Measurements from ENCODE around the gene SLC17A4. TPM values are rescaled to one million over a fixed set of nuclear protein-coding genes. Genes with fewer than 3 reads are reported as not detected.

SLC17A4 gene
- total and polyA plus RNA-seq, 2 donors (not counting 3 experiments of a cell fraction or from before 2014, with no cell fraction given), result not detected

GRCh38 chr6:25755483-25755882 is 941 bp downstream of the SLC17A4 start:
- no TSS peak for BruUV-seq (replicated peaks)
- intact Hi-C loops (cut with micrococcal nuclease) (no loop called here), dilution Hi-C loops (cut with MboI; ENCODE audit: extremely low pct_ligation_motif_present, low sequenced_read_pairs) (no loop called here)
- Histone ChIP-seq H3K9me3 (replicated peaks; ENCODE audit: control insufficient read depth, insufficient read depth, low read length) (no peaks in the 10 kb centered on the region), H3K79me2 (ENCODE audit: control insufficient read depth, insufficient read depth, low read length) (no peaks in the 10 kb centered on the region), H3K4me1 (ENCODE audit: control insufficient read depth, extremely low read depth, insufficient read depth, low read length) (no peaks in the 10 kb centered on the region), H3K27me3 (ENCODE audit: control insufficient read depth in 2 of 2, insufficient read depth in 2 of 2, low read length in 2 of 2) (peaks cover 0 to 4% of the 10 kb centered on the region in 2 experiments), H3K9ac (replicated peaks; ENCODE audit: extremely low read depth, insufficient read depth, low read length) (no peak overlapping the region), H4K20me1 (replicated peaks; ENCODE audit: control insufficient read depth, extremely low read depth, insufficient read depth, low read length) (no peaks in the 10 kb centered on the region), H2AFZ (ENCODE audit: low read depth, low read length) (no peak overlapping the region), H3K4me2 (ENCODE audit: insufficient read depth, low read length) (no peak overlapping the region), H3K9me1 (replicated peaks; ENCODE audit: control insufficient read depth, extremely low read depth, insufficient read depth, low read length) (no peaks in the 10 kb centered on the region), H3K27ac (ENCODE audit: insufficient read depth, low read depth, low read length) (no peak overlapping the region), H3K36me3 (ENCODE audit: control insufficient read depth in 2 of 2, extremely low read depth in 1 of 2, insufficient read depth in 2 of 2, low read length in 2 of 2) (no peaks in the 10 kb centered on the region), H3K4me3 (replicated peaks in 1 of 3; ENCODE audit: insufficient read depth in 1 of 3, low read depth in 1 of 3, low read length in 3 of 3) (no peak overlapping the region)
- no peak for DNase-seq (ENCODE audit: low read depth, low spot score)
- CTCF ChIA-PET, result interaction anchor here (1.0 kb wide), 1 partner anchor 9 kb away, joined by 3 read pairs; no protein-coding TSS in a partner anchor
- no peak for FAIRE-seq
- POLR2A ChIA-PET, result no interaction called here
- TF ChIP-seq POLR2AphosphoS5 (IDR thresholded peaks at IDR 0.05; ENCODE audit: insufficient read depth, low read depth, low read length) (no peak), JUN (IDR thresholded peaks at IDR 0.05; ENCODE audit: borderline replicate concordance, insufficient read depth, insufficient read length, low read depth) (no peak), GATA2 (IDR thresholded peaks at IDR 0.05; ENCODE audit: insufficient read depth, insufficient read length, low read depth, low read length) (no peak), MAX (IDR thresholded peaks at IDR 0.05; ENCODE audit: insufficient read depth, insufficient read length) (no peak)

- Histone ChIP-seq H3K4me1 (ENCODE audit: control insufficient read depth, extremely low read depth, insufficient read depth, low read length) (no peaks in the 10 kb centered on the region), H2AFZ (ENCODE audit: low read depth, low read length) (no peak overlapping the region), H3K4me2 (ENCODE audit: insufficient read depth, low read length) (no peak overlapping the region), H3K9me1 (replicated peaks; ENCODE audit: control insufficient read depth, extremely low read depth, insufficient read depth, low read length) (no peaks in the 10 kb centered on the region), H3K36me3 (ENCODE audit: control insufficient read depth in 2 of 2, extremely low read depth in 1 of 2, insufficient read depth in 2 of 2, low read length in 2 of 2) (no peaks in the 10 kb centered on the region), H3K9me3 (replicated peaks; ENCODE audit: control insufficient read depth, insufficient read depth, low read length) (no peaks in the 10 kb centered on the region), H4K20me1 (replicated peaks; ENCODE audit: control insufficient read depth, extremely low read depth, insufficient read depth, low read length) (no peaks in the 10 kb centered on the region), H3K79me2 (ENCODE audit: control insufficient read depth, insufficient read depth, low read length) (no peaks in the 10 kb centered on the region), H3K9ac (replicated peaks; ENCODE audit: extremely low read depth, insufficient read depth, low read length) (no peak overlapping the region), H3K4me3 (replicated peaks in 1 of 3; ENCODE audit: insufficient read depth in 1 of 3, low read depth in 1 of 3, low read length in 3 of 3) (no peak overlapping the region), H3K27ac (ENCODE audit: insufficient read depth, low read depth, low read length) (no peak overlapping the region), H3K27me3 (ENCODE audit: control insufficient read depth in 2 of 2, insufficient read depth in 2 of 2, low read length in 2 of 2) (peaks cover 0 to 4% of the 10 kb centered on the region in 2 experiments)
- FAIRE-seq (no peak), DNase-seq (ENCODE audit: low read depth, low spot score) (no peak)
- CTCF ChIA-PET, result no interaction called here
- TF ChIP-seq CTCF (IDR thresholded peaks at IDR 0.05; ENCODE audit: extremely low read depth in 1 of 2, insufficient read depth in 1 of 2, low read depth in 1 of 2, low read length in 2 of 2) (no peak), MYC (IDR thresholded peaks at IDR 0.05; ENCODE audit: low read depth, low read length) (no peak), POLR2A (IDR thresholded peaks at IDR 0.05; ENCODE audit: low read depth, low read length) (no peak), FOS (IDR thresholded peaks at IDR 0.05; ENCODE audit: borderline replicate concordance, insufficient read depth, low read length) (no peak), EZH2 (IDR thresholded peaks at IDR 0.05; ENCODE audit: borderline replicate concordance, low read depth, low read length, severe bottlenecking) (no peak), GATA2 (IDR thresholded peaks at IDR 0.05; ENCODE audit: insufficient read depth, insufficient read length, low read depth, low read length) (no peak), MAX (IDR thresholded peaks at IDR 0.05; ENCODE audit: insufficient read depth, insufficient read length) (no peak), POLR2AphosphoS5 (IDR thresholded peaks at IDR 0.05; ENCODE audit: insufficient read depth, low read depth, low read length) (no peak), JUN (IDR thresholded peaks at IDR 0.05; ENCODE audit: borderline replicate concordance, insufficient read depth, insufficient read length, low read depth) (no peak)
- dilution Hi-C loops (cut with MboI; ENCODE audit: extremely low pct_ligation_motif_present, low sequenced_read_pairs) (no loop called here), intact Hi-C loops (cut with micrococcal nuclease) (no loop called here)
- no TSS peak for BruUV-seq (replicated peaks)
- POLR2A ChIA-PET, result no interaction called here
Measured at GRCh38 chr6:25756382-25757363, 2.1 kb downstream of the SLC17A4 start.
